Body of pancreas (tissue), 4 donors: ENCODE data around the gene STX8. TPM values are rescaled to one million over a fixed set of nuclear protein-coding genes. Genes with fewer than 3 reads are reported as not detected.

Experiments
- ATAC-seq: fragments of 150-250 bp; one replicate; pipeline ENCODE4 v1.9.1; 2016
- DNase-seq, 4 donors: peaks; one replicate each; pipeline ENCODE4 v3.0.0-alpha.2; 2019
- H3K27ac ChIP-seq, 4 donors: fragments of 200-600 bp; sonication (generic); 1 replicate in 3 of 4; 2 replicates in 1 of 4; pipeline versions ENCODE4 v1.5.1 to v1.6.1; 2016 to 2019; ENCODE audit warnings: mild to moderate bottlenecking in 1 of 4, mixed read lengths in 1 of 4, moderate library complexity in 1 of 4
- H3K27me3 ChIP-seq, 2 donors: fragments of 200-600 bp; sonication (generic); one replicate each; pipeline ENCODE4 v1.6.0; 2016; ENCODE audit warnings: mild to moderate bottlenecking in 1 of 2
- H3K36me3 ChIP-seq, 2 donors: fragments of 200-600 bp; sonication (generic); replicated peaks in 1 of 2; 2 replicates each; pipeline ENCODE4 v1.5.1; 2016; ENCODE audit warnings: low read depth in 2 of 2; ENCODE audit not compliant: insufficient read depth in 1 of 2
- H3K4me1 ChIP-seq: fragments of 200-600 bp; sonication (generic); one replicate; pipeline ENCODE4 v1.6.0; 2016
- H3K4me3 ChIP-seq, 2 donors: fragments of 200-600 bp; sonication (generic); 1 replicate in 1 of 2; 2 replicates in 1 of 2; pipeline ENCODE4 v1.5.1; 2016 to 2019
- H3K9me3 ChIP-seq, 3 donors: fragments of 200-600 bp; sonication (generic); 1 replicate in 2 of 3; 2 replicates in 1 of 3; pipeline ENCODE4 v1.5.1; 2016
- CTCF ChIP-seq, 7 experiments: fragments of 450-650 bp in 4 of 7; fragments of 200-600 bp in 3 of 7; sonication (generic) in 3 of 7; IDR thresholded peaks; one replicate each; pipeline ENCODE4 v1.5.1; 2016 to 2019; ENCODE audit warnings: antibody characterized with exemption in 7 of 7
- POLR2A ChIP-seq, 3 donors: fragments of 450-650 bp; IDR thresholded peaks; one replicate each; pipeline ENCODE4 v1.6.1; 2016; ENCODE audit warnings: antibody characterized with exemption in 3 of 3, mild to moderate bottlenecking in 2 of 3
- WGBS, 2 donors: methylation state at CpG; one replicate each; pipeline ENCODE4 v1.1.5; 2017; 5-methylcytosine and 5-hydroxymethylcytosine counted together
- intact Hi-C: fragments of 100-400 bp; cut with DNase I; formaldehyde crosslinking; loops from one replicate; pipeline ENCODE4 v1.15.1; 2023
- total RNA-seq, 2 donors: library from RNA; depleted of rRNA; stranded (reverse); fragments of >200 nt; gene quantifications; one replicate each; pipeline ENCODE4 v1.1.0, GENCODE V29; 2016

Gene STX8
- total RNA-seq, 2 donors from 2014 or later: 32.2 to 37.6 TPM

GRCh38 chr17:9273428-9274391 is 301.9 kb downstream of the STX8 start:
- no peaks in the 10 kb centered on the region for H3K9me3 ChIP-seq
- TF ChIP-seq CTCF (IDR thresholded peaks at IDR 0.05) (no peak), POLR2A (IDR thresholded peaks at IDR 0.05) (no peak)
- WGBS, 2 donors: 80% methylated on average over 21 of the region's 21 CpGs
- no peak overlapping the region for H3K4me3 ChIP-seq
- DNase-seq (peak in 1 of 4 donors; percentile 4), ATAC-seq (no peak)
- no peak overlapping the region for H3K27ac ChIP-seq
- intact Hi-C loops: loop anchor here (10.0 kb wide), 1 partner anchor 279 kb away; no protein-coding TSS in a partner anchor
- H3K36me3 ChIP-seq: no peaks in the 10 kb centered on the region
- no peaks in the 10 kb centered on the region for H3K4me1 ChIP-seq
- H3K27me3 ChIP-seq: no peaks in the 10 kb centered on the region

- TF ChIP-seq POLR2A (IDR thresholded peaks at IDR 0.05) (no peak), CTCF (IDR thresholded peaks at IDR 0.05) (no peak)
- Histone ChIP-seq H3K36me3 (no peaks in the 10 kb centered on the region), H3K4me3 (no peak overlapping the region), H3K27ac (no peak overlapping the region), H3K9me3 (no peaks in the 10 kb centered on the region), H3K4me1 (no peaks in the 10 kb centered on the region), H3K27me3 (no peaks in the 10 kb centered on the region)
- intact Hi-C loops: loop anchor here (10.0 kb wide), 1 partner anchor 278 kb away; no protein-coding TSS in a partner anchor
- ATAC-seq: no peak
- no peak for DNase-seq
- 88 to 89% methylated on average over 22 of the region's 22 CpGs for WGBS, 2 donors
Measured at GRCh38 chr17:9272501-9273200, 303.0 kb downstream of the STX8 start.

- no peaks in the 10 kb centered on the region for H3K9me3 ChIP-seq
- no peaks in the 10 kb centered on the region for H3K27me3 ChIP-seq
- ATAC-seq: no peak
- no peak for DNase-seq
- no peak overlapping the region for H3K27ac ChIP-seq
- no peaks in the 10 kb centered on the region for H3K4me1 ChIP-seq
- H3K36me3 ChIP-seq: no peaks in the 10 kb centered on the region
- H3K4me3 ChIP-seq: no peak overlapping the region
- intact Hi-C loops: loop anchor here (10.0 kb wide), 1 partner anchor 277 kb away; no protein-coding TSS in a partner anchor
- WGBS, 2 donors: 71 to 74% methylated on average over 8 of the region's 8 CpGs
- TF ChIP-seq POLR2A (IDR thresholded peaks at IDR 0.05) (no peak), CTCF (IDR thresholded peaks at IDR 0.05) (no peak)
Measured at GRCh38 chr17:9271989-9272388, 303.6 kb downstream of the STX8 start.

- H3K4me1 ChIP-seq: no peaks in the 10 kb centered on the region
- no peak overlapping the region for H3K4me3 ChIP-seq
- WGBS, 2 donors: 92 to 94% methylated on average over 9 of the region's 9 CpGs
- H3K27me3 ChIP-seq: no peaks in the 10 kb centered on the region
- no peak overlapping the region for H3K27ac ChIP-seq
- TF ChIP-seq POLR2A (IDR thresholded peaks at IDR 0.05) (no peak), CTCF (IDR thresholded peaks at IDR 0.05) (no peak)
- intact Hi-C loops: loop anchor here (10.0 kb wide), 1 partner anchor 276 kb away; no protein-coding TSS in a partner anchor
- no peaks in the 10 kb centered on the region for H3K36me3 ChIP-seq
- DNase-seq (no peak), ATAC-seq (no peak)
- no peaks in the 10 kb centered on the region for H3K9me3 ChIP-seq
Measured at GRCh38 chr17:9270921-9271320, 304.7 kb downstream of the STX8 start.
